H9 (cell line): ENCODE data around the gene ANXA7. TPM values are rescaled to one million over a fixed set of nuclear protein-coding genes. Genes with fewer than 3 reads are reported as not detected.

ENCODE experiments used
- DNase-seq: peaks from one replicate; pipeline ENCODE4 v3.0.0-alpha.2; 2017
- H2AFZ ChIP-seq: one replicate; pipeline ENCODE4 v1.6.1; 2013; ENCODE audit warnings: mild to moderate bottlenecking, low read length, control low read depth, moderate library complexity
- H2AK5ac ChIP-seq: 2 replicates; pipeline ENCODE4 v1.6.1; 2013; ENCODE audit warnings: low read length, control low read depth, mixed read lengths; ENCODE audit not compliant: insufficient read length
- H2BK120ac ChIP-seq: one replicate; pipeline ENCODE4 v1.6.1; 2013; ENCODE audit warnings: low read depth, mild to moderate bottlenecking, low read length, control low read depth, inconsistent platforms; ENCODE audit not compliant: poor library complexity, severe bottlenecking
- H2BK12ac ChIP-seq: 2 replicates; pipeline ENCODE4 v1.6.1; 2013; ENCODE audit warnings: low read length, control low read depth, mixed read lengths, low read depth; ENCODE audit not compliant: insufficient read length
- H2BK15ac ChIP-seq: 2 replicates; pipeline ENCODE4 v1.6.1; 2013; ENCODE audit warnings: low read depth, low read length, control low read depth
- H2BK20ac ChIP-seq: one replicate; pipeline ENCODE4 v1.6.1; 2013; ENCODE audit warnings: low read depth, mild to moderate bottlenecking, low read length, control low read depth, inconsistent platforms; ENCODE audit not compliant: poor library complexity, severe bottlenecking
- H2BK5ac ChIP-seq: 2 replicates; pipeline ENCODE4 v1.6.1; 2013; ENCODE audit warnings: low read length, control low read depth, mixed read lengths; ENCODE audit not compliant: insufficient read length
- H3K14ac ChIP-seq: 2 replicates; pipeline ENCODE4 v1.6.1; 2013; ENCODE audit warnings: low read length, control low read depth; ENCODE audit not compliant: insufficient read depth
- H3K18ac ChIP-seq: 2 replicates; pipeline ENCODE4 v1.6.1; 2013; ENCODE audit warnings: low read depth, mild to moderate bottlenecking, mixed read lengths, low read length, control low read depth; ENCODE audit not compliant: insufficient read length
- H3K23ac ChIP-seq: 2 replicates; pipeline ENCODE4 v1.6.1; 2013; ENCODE audit warnings: low read length, control low read depth, mixed read lengths, low read depth; ENCODE audit not compliant: insufficient read length
- H3K23me2 ChIP-seq: 2 replicates; pipeline ENCODE4 v1.6.1; 2013; ENCODE audit warnings: low read depth, mild to moderate bottlenecking, mixed read lengths, low read length, control low read depth; ENCODE audit not compliant: insufficient read length, poor library complexity, severe bottlenecking
- H3K27ac ChIP-seq: 2 replicates; pipeline ENCODE4 v1.5.1; 2013; ENCODE audit warnings: low read length, control low read depth, mixed read lengths, low read depth; ENCODE audit not compliant: insufficient read length
- H3K27me3 ChIP-seq: 2 replicates; pipeline ENCODE4 v1.6.1; 2013; ENCODE audit warnings: low read length, control low read depth, inconsistent platforms; ENCODE audit not compliant: insufficient read depth
- H3K4ac ChIP-seq: 2 replicates; pipeline ENCODE4 v1.6.1; 2013; ENCODE audit warnings: low read depth, mild to moderate bottlenecking, control low read depth, inconsistent platforms, low read length, moderate library complexity
- H3K4me1 ChIP-seq: 2 replicates; pipeline ENCODE4 v1.6.1; 2013; ENCODE audit warnings: low read length, control low read depth, inconsistent platforms; ENCODE audit not compliant: insufficient read depth
- H3K4me2 ChIP-seq: 2 replicates; pipeline ENCODE4 v1.6.1; 2013; ENCODE audit warnings: low read length, control low read depth, mixed read lengths; ENCODE audit not compliant: insufficient read length, insufficient read depth
- H3K56ac ChIP-seq: 2 replicates; pipeline ENCODE4 v1.6.1; 2013; ENCODE audit warnings: low read depth, mild to moderate bottlenecking, mixed read lengths, low read length, control low read depth; ENCODE audit not compliant: insufficient read length
- H3K79me1 ChIP-seq: 2 replicates; pipeline ENCODE4 v1.6.1; 2013; ENCODE audit warnings: low read depth, mild to moderate bottlenecking, moderate library complexity, low read length, control low read depth, inconsistent platforms; ENCODE audit not compliant: insufficient read depth, poor library complexity, severe bottlenecking
- H3K79me2 ChIP-seq: 2 replicates; pipeline ENCODE4 v1.6.1; 2013; ENCODE audit warnings: low read length, control low read depth, inconsistent platforms; ENCODE audit not compliant: insufficient read depth
- H3K9ac ChIP-seq: 2 replicates; pipeline ENCODE4 v1.6.1; 2013; ENCODE audit warnings: low read length, control low read depth, mixed read lengths; ENCODE audit not compliant: insufficient read length; ENCODE audit errors: extremely low read depth
- H3K9me3 ChIP-seq: one replicate; pipeline ENCODE4 v1.6.1; 2013; ENCODE audit warnings: low read depth, low read length, inconsistent platforms; ENCODE audit not compliant: control insufficient read depth
- H3T11ph ChIP-seq: one replicate; pipeline ENCODE4 v1.6.1; 2013; ENCODE audit warnings: mild to moderate bottlenecking, low read length, control low read depth, inconsistent platforms
- H4K20me1 ChIP-seq: one replicate; pipeline ENCODE4 v1.6.1; 2013; ENCODE audit not compliant: control insufficient read depth, insufficient read length, insufficient read depth
- H4K5ac ChIP-seq: 2 replicates; pipeline ENCODE4 v1.6.1; 2013; ENCODE audit warnings: low read depth, mild to moderate bottlenecking, mixed read lengths, low read length, control low read depth; ENCODE audit not compliant: insufficient read length
- H4K8ac ChIP-seq: replicated peaks from 2 replicates; pipeline ENCODE4 v1.6.1; 2013; ENCODE audit warnings: low read length, control low read depth, mixed read lengths, low read depth; ENCODE audit not compliant: insufficient read length
- H4K91ac ChIP-seq: 2 replicates; pipeline ENCODE4 v1.6.1; 2013; ENCODE audit warnings: low read depth, mild to moderate bottlenecking, moderate library complexity, mixed read lengths, low read length, control low read depth; ENCODE audit not compliant: insufficient read length
- H3K27ac Mint-ChIP-seq, 3 experiments: 2 replicates in 2 of 3; 3 replicates in 1 of 3; pipeline ENCODE4 v1.8.0; 2020 to 2021; ENCODE audit warnings: mixed read lengths in 3 of 3, mild to moderate bottlenecking in 1 of 3, moderate library complexity in 1 of 3
- H3K27me3 Mint-ChIP-seq: 2 replicates; pipeline ENCODE4 v1.8.0; 2021; ENCODE audit warnings: low read depth, mild to moderate bottlenecking, moderate library complexity, mixed read lengths
- H3K36me3 Mint-ChIP-seq, 3 experiments: 2 replicates in 2 of 3; 3 replicates in 1 of 3; pipeline ENCODE4 v1.8.0; 2020 to 2021; ENCODE audit warnings: low read depth in 3 of 3, mixed read lengths in 3 of 3; ENCODE audit not compliant: insufficient read depth in 1 of 3
- H3K4me1 Mint-ChIP-seq, 2 experiments: 2 replicates each; pipeline ENCODE4 v1.8.0; 2020; ENCODE audit warnings: mixed read lengths in 2 of 2
- H3K4me3 Mint-ChIP-seq, 2 experiments: 2 replicates in 1 of 2; 3 replicates in 1 of 2; pipeline ENCODE4 v1.8.0; 2020 to 2021; ENCODE audit warnings: mild to moderate bottlenecking in 2 of 2, mixed read lengths in 2 of 2, moderate library complexity in 1 of 2
- H3K9me3 Mint-ChIP-seq, 2 experiments: 2 replicates in 1 of 2; 3 replicates in 1 of 2; pipeline ENCODE4 v1.8.0; 2020; ENCODE audit warnings: mild to moderate bottlenecking in 2 of 2, mixed read lengths in 2 of 2, moderate library complexity in 1 of 2
- WGBS: extraction: QIAGEN DNeasy Blood & Tissue Kit; methylation state at CpG from one replicate; pipeline ENCODE4 v1.1.7; 2013; ENCODE audit warnings: missing lambda C conversion rate, low lambda C conversion rate, mixed read lengths; ENCODE audit not compliant: insufficient read length; ENCODE audit errors: extremely low coverage; 5-methylcytosine and 5-hydroxymethylcytosine counted together
- total RNA-seq: library from RNA; stranded (reverse); gene quantifications from 2 replicates; pipeline ENCODE4 v1.2.1, GENCODE V29; 2021
- TF ChIP-seq, protein P1 (sequence below): fragments of 200-600 bp; sonication (generic); conservative IDR thresholded peaks from 3 replicates; pipeline ENCODE4 v1.8.0; 2021; ENCODE audit warnings: antibody characterized with exemption, mild to moderate bottlenecking

The ANXA7 gene
- total RNA-seq, 1 experiment from 2014 or later, result 84.6 TPM

DNA sequence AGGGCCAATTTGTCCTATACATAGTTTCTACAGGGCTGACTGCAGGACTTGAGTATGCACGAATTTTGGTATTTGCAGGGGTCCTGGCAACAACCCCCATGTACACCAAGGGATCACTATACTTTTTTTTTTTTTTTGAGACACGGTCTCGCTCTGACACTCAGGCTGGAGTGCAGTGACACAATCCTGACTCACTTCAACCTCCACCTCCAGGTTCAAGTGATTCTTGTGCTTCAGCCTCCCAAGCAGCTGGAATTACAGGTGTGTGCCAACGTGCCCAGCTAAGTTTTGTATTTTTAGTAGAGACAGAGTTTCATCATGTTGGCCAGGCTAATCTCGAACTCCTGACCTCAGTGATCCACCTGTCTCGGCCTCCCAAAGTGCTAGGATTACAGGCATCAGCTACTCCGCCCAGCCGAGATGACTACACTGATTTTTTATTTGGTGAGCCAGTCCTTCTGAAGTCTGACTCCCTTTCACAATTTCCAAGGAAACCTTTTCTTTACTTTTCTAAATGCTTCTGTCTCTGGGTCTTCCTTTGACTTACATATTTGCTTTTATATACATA lies 75.0 kb downstream of the ANXA7 start:
- no peaks in the 10 kb centered on the region for H3K27me3 ChIP-seq

More for the DNA sequence above, 75.0 kb downstream of the ANXA7 start:
- no peak for DNase-seq
- Histone ChIP-seq H3K23ac (no peak overlapping the region), H2BK12ac (no peak overlapping the region), H4K91ac (no peak overlapping the region), H2BK120ac (no peak overlapping the region), H4K20me1 (no peaks in the 10 kb centered on the region), H2AK5ac (no peak overlapping the region), H2AFZ (no peak overlapping the region), H2BK5ac (no peak overlapping the region), H3K4me1 (no peaks in the 10 kb centered on the region), H3K18ac (no peak overlapping the region), H2BK15ac (no peak overlapping the region), H3K79me1 (no peaks in the 10 kb centered on the region), H3K27ac (no peak overlapping the region), H3T11ph (no peak overlapping the region), H3K79me2 (no peaks in the 10 kb centered on the region), H3K14ac (no peak overlapping the region), H4K5ac (no peak overlapping the region), H4K8ac (no peak overlapping the region), H3K9me3 (no peaks in the 10 kb centered on the region), H2BK20ac (no peak overlapping the region), H3K4ac (no peak overlapping the region), H3K9ac (no peak overlapping the region), H3K4me2 (no peak overlapping the region), H3K56ac (no peak overlapping the region), H3K23me2 (no peaks in the 10 kb centered on the region)
- Mint-ChIP-seq H3K27me3 (no peaks in the 10 kb centered on the region), H3K4me1 (peaks cover 0 to 8% of the 10 kb centered on the region in 2 experiments; a peak in 2 of 4 replicates), H3K27ac (no peak overlapping the region), H3K36me3 (no peaks in the 10 kb centered on the region), H3K4me3 (no peak overlapping the region), H3K9me3 (no peaks in the 10 kb centered on the region)
- no CpG with 5 or more reads among the region's 8 CpGs for WGBS
- TF ChIP-seq, protein P1, sequence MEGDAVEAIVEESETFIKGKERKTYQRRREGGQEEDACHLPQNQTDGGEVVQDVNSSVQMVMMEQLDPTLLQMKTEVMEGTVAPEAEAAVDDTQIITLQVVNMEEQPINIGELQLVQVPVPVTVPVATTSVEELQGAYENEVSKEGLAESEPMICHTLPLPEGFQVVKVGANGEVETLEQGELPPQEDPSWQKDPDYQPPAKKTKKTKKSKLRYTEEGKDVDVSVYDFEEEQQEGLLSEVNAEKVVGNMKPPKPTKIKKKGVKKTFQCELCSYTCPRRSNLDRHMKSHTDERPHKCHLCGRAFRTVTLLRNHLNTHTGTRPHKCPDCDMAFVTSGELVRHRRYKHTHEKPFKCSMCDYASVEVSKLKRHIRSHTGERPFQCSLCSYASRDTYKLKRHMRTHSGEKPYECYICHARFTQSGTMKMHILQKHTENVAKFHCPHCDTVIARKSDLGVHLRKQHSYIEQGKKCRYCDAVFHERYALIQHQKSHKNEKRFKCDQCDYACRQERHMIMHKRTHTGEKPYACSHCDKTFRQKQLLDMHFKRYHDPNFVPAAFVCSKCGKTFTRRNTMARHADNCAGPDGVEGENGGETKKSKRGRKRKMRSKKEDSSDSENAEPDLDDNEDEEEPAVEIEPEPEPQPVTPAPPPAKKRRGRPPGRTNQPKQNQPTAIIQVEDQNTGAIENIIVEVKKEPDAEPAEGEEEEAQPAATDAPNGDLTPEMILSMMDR, result no peak
